ENCODE data around the gene TIGD3. TPM values are rescaled to one million over a fixed set of nuclear protein-coding genes. Genes with fewer than 3 reads are reported as not detected.

TIGD3 gene
- total and polyA plus RNA-seq, 2 donors (not counting 3 experiments of a cell fraction or from before 2014, with no cell fraction given): 0.18 to 0.27 TPM

DNA sequence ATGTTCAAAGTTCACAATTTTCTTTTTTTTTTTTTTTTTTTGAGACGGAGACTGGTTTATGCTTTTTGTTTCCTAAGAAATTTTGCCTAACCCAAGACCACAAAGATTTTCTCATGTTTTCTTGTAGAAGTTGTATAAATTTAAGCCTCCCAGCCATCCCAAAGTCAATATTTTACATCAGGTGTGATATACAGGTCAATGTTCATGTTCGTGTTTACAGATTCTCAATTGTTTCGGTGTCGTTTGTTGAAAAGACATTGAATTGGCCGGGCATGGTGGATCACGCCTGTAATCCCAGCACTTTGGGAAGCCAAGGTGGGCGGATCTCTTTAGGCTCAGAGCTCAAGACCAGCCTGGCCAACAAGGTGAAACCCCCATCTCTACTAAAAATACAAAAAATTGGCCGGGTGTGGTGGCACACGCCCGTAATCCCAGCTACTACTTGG lies 47.3 kb downstream of the TIGD3 start:
- no peaks in the 10 kb centered on the region for H3K9me1 ChIP-seq (replicated peaks; ENCODE audit: control insufficient read depth, extremely low read depth, insufficient read depth, low read length)
- CTCF ChIA-PET: interaction anchor here (0.6 kb wide), 1 partner anchor 107 kb away, joined by 3 read pairs; no protein-coding TSS in a partner anchor
- no peak for FAIRE-seq
- no peak overlapping the region for H3K27ac ChIP-seq (ENCODE audit: insufficient read depth, low read depth, low read length)
- TSS peak; percentile 6 for BruUV-seq (replicated peaks)
- H3K9ac ChIP-seq (replicated peaks; ENCODE audit: extremely low read depth, insufficient read depth, low read length): no peak overlapping the region
- intact Hi-C loops (cut with micrococcal nuclease): no loop called here
- peaks cover 16 to 50% of the 10 kb centered on the region in 2 experiments for H3K36me3 ChIP-seq (ENCODE audit: control insufficient read depth in 2 of 2, extremely low read depth in 1 of 2, insufficient read depth in 2 of 2, low read length in 2 of 2)
- no peaks in the 10 kb centered on the region for H3K9me3 ChIP-seq (replicated peaks; ENCODE audit: control insufficient read depth, insufficient read depth, low read length)
- H4K20me1 ChIP-seq (replicated peaks; ENCODE audit: control insufficient read depth, extremely low read depth, insufficient read depth, low read length): no peaks in the 10 kb centered on the region
- TF ChIP-seq EZH2 (IDR thresholded peaks at IDR 0.05; ENCODE audit: borderline replicate concordance, low read depth, low read length, severe bottlenecking) (no peak), FOS (IDR thresholded peaks at IDR 0.05; ENCODE audit: borderline replicate concordance, insufficient read depth, low read length) (no peak), JUN (IDR thresholded peaks at IDR 0.05; ENCODE audit: borderline replicate concordance, insufficient read depth, insufficient read length, low read depth) (no peak), MYC (IDR thresholded peaks at IDR 0.05; ENCODE audit: low read depth, low read length) (no peak), POLR2A (IDR thresholded peaks at IDR 0.05; ENCODE audit: low read depth, low read length) (no peak), GATA2 (IDR thresholded peaks at IDR 0.05; ENCODE audit: insufficient read depth, insufficient read length, low read depth, low read length) (no peak), POLR2AphosphoS5 (IDR thresholded peaks at IDR 0.05; ENCODE audit: insufficient read depth, low read depth, low read length) (no peak)
- TF ChIP-seq, protein P1, sequence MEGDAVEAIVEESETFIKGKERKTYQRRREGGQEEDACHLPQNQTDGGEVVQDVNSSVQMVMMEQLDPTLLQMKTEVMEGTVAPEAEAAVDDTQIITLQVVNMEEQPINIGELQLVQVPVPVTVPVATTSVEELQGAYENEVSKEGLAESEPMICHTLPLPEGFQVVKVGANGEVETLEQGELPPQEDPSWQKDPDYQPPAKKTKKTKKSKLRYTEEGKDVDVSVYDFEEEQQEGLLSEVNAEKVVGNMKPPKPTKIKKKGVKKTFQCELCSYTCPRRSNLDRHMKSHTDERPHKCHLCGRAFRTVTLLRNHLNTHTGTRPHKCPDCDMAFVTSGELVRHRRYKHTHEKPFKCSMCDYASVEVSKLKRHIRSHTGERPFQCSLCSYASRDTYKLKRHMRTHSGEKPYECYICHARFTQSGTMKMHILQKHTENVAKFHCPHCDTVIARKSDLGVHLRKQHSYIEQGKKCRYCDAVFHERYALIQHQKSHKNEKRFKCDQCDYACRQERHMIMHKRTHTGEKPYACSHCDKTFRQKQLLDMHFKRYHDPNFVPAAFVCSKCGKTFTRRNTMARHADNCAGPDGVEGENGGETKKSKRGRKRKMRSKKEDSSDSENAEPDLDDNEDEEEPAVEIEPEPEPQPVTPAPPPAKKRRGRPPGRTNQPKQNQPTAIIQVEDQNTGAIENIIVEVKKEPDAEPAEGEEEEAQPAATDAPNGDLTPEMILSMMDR (IDR thresholded peaks at IDR 0.05; ENCODE audit: extremely low read depth in 1 of 2, insufficient read depth in 1 of 2, low read depth in 1 of 2, low read length in 2 of 2): no peak
- TF ChIP-seq, protein P2, sequence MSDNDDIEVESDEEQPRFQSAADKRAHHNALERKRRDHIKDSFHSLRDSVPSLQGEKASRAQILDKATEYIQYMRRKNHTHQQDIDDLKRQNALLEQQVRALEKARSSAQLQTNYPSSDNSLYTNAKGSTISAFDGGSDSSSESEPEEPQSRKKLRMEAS (IDR thresholded peaks at IDR 0.05; ENCODE audit: insufficient read depth, insufficient read length): no peak
- no peak overlapping the region for H3K4me3 ChIP-seq (replicated peaks in 1 of 3; ENCODE audit: insufficient read depth in 1 of 3, low read depth in 1 of 3, low read length in 3 of 3)
- no peak for DNase-seq (ENCODE audit: low read depth, low spot score)
- H3K4me2 ChIP-seq (ENCODE audit: insufficient read depth, low read length): no peak overlapping the region
- dilution Hi-C loops (cut with MboI; ENCODE audit: extremely low pct_ligation_motif_present, low sequenced_read_pairs): no loop called here
- no peaks in the 10 kb centered on the region for H3K27me3 ChIP-seq (ENCODE audit: control insufficient read depth in 2 of 2, insufficient read depth in 2 of 2, low read length in 2 of 2)
- H3K79me2 ChIP-seq (ENCODE audit: control insufficient read depth, insufficient read depth, low read length): peaks cover 2% of the 10 kb centered on the region
- no peak overlapping the region for H2AFZ ChIP-seq (ENCODE audit: low read depth, low read length)
- H3K4me1 ChIP-seq (ENCODE audit: control insufficient read depth, extremely low read depth, insufficient read depth, low read length): no peaks in the 10 kb centered on the region
- POLR2A ChIA-PET: interaction anchor here (0.7 kb wide), 1 partner anchor 22 kb away, joined by 3 read pairs; no protein-coding TSS in a partner anchor

All from endothelial cell of umbilical vein (primary cell).